GM21515 (cell line): ENCODE results near the gene TMEM248.
"Not testable (repeated sequence)": the region's sequence is repeated elsewhere in the genome, so short reads cannot be mapped to it uniquely, and the experiment has no call there.

Experiments
- ATAC-seq: cut with Tn5 transposase; IDR thresholded peaks from one replicate; pipeline ENCODE4 v1.9.1; 2021; ENCODE audit not compliant: unreplicated experiment

The TMEM248 gene

GRCh38 chr7:66948480-66949109, 27.6 kb downstream of the TMEM248 start:
- ATAC-seq: no peak

- no peak for ATAC-seq
Measured at GRCh38 chr7:66950311-66950710, 29.3 kb downstream of the TMEM248 start.

DNA sequence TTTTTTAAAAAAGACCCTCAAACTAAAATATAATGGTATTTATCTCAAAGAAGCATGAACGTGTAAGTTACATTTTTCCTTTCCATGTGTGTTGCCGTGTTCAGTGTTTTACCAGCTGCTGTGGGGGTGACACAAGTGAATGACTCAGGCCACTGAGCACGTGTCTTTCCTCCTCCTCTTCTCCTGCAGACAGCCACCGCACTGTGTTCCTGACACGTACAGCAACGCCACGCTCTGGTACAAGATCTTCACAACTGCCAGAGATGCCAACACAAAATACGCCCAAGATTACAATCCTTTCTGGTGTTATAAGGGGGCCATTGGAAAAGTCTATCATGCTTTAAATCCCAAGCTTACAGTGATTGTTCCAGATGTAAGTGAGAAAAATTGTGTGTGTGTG, 29.7 kb downstream of the TMEM248 start:
- no peak for ATAC-seq

DNA sequence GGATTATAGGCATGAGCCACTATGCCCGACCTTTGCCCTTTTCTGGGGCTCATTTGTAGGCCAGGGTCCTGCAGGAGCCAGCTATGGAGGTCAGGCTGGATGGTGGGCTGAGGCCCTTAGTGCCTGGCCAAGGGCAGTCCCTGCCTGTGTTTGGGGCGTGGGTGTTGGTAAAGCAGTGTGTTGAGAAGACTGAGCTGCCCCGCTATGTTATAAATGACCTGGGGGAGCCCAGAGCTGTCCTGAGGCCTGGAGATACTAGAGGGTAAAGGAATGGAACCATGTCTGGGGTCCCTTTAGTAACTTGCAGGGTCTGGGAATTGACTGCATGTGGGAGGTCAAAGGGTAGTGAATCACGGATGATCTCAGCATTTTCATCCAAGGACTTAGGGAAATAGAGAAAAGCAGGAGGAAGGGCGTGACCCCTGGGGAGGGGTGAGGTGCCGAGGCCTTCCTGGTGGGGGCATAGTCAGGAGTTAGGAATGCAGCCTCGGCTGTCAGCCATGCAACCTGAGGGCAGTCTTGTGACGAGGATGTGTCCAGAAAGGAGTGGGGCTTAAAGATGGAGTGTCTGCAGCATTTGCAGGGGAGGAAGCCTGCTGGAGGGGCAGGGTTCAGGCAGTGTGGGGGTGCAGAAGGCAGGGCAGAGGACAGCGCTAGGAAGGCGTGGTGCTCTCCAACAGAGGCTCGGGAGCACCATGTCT, 31.5 kb downstream of the TMEM248 start:
- ATAC-seq: no peak

DNA sequence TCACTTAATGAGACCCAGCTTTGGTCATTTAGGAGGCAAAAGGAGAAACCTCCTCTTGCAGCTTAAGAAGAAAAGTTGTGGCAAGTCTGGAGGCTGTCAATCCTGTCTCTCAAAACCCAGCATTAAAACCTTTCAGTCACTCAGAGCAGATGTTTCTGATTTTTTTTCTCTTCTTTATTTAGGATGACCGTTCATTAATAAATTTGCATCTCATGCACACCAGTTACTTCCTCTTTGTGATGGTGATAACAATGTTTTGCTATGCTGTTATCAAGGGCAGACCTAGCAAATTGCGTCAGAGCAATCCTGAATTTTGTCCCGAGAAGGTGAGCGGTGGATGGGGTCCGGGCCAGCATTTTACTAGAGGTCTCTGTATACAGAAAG, 32.0 kb downstream of the TMEM248 start:
- no peak for ATAC-seq

- ATAC-seq: no peak
Measured at GRCh38 chr7:66957595-66958290, 36.7 kb downstream of the TMEM248 start.

- ATAC-seq: no peak
Measured at GRCh38 chr7:66958538-66959350, 37.7 kb downstream of the TMEM248 start.

DNA sequence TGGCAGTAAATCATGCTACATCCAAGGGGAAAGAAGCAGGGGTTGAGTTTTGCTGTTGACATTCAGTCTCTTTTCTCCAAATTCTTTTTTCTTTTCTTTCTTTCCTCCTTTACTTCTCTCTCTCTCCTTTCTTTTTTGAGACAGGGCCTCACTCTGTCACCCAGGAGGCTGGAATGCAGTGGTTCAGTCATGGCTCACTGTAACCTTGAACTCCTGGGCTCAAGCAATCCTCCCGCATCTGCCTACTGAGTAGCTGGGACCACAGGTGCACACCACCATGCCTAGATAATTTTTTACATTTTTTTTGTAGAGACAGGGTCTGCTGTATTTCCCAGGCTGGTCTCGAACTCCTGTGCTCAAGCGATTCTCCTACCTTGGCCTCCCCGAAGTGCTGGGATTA, 39.2 kb downstream of the TMEM248 start:
- ATAC-seq: no peak

- ATAC-seq: no peak
Measured at GRCh38 chr7:66961096-66961495, 40.1 kb downstream of the TMEM248 start.

GRCh38 chr7:66964411-66964810, 43.4 kb downstream of the TMEM248 start:
- ATAC-seq: no peak

DNA sequence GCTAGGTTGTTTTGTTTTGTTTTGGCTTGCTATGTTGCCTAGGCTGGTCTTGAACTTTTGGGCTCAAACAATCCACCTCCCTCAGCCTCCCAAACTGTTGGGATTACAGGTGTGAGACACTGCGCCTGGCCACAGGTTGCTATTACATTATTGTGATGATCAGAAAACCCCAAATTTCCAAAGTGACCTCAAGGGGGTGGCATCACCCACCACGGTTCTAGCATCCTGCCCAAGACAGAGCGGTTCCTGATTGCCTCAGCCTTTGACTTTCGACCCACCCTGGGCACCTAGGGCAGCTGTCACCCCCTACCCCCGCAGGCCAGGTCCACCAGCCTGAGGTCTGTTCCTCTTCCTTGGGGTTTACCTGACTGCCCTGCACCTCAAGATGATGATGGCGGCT, 46.0 kb downstream of the TMEM248 start:
- ATAC-seq: no peak

DNA sequence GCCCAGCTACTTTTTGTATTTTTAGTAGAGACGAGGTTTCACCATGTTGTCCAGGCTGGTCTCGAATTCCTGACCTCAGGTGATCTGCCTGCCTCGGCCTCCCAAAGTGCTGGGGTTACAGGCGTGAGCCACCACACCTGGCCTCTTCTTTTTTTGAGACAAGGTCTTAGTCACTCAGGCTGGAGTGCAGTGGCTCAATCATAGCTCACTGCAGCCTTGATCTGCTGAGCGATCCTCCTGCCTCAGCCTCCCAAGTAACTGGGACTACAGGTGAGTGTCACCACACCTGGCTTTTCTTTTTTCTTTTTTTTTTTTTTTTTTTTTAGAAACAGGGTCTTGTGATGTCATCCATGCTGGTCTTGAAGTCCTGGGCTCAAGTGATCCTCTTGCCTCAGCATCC, 48.0 kb downstream of the TMEM248 start:
- not testable (repeated sequence) for ATAC-seq

DNA sequence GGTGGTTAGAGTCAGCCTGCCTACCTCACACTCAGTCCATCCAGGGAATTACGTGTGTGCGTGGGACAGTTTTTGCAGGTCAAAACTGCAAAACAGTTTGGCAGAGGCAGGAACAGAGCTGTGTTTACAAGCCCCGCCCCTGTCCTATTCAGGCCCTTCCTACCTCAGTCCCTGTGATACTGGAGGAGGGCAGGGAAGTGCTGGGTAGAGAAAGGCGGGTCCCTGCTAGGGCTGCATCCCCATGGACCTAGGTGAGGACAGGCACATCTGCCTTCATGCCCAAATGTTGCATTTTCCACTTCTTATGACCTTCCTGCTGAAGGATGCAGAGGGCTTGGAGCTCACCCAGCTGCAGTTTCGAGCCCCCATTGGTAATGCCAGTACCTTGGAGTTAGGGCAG, 49.3 kb downstream of the TMEM248 start:
- ATAC-seq: no peak

GRCh38 chr7:66974986-66975590, 54.1 kb downstream of the TMEM248 start:
- ATAC-seq: no peak

- ATAC-seq: not testable (repeated sequence)
Measured at GRCh38 chr7:66978312-66978711, 57.3 kb downstream of the TMEM248 start.

DNA sequence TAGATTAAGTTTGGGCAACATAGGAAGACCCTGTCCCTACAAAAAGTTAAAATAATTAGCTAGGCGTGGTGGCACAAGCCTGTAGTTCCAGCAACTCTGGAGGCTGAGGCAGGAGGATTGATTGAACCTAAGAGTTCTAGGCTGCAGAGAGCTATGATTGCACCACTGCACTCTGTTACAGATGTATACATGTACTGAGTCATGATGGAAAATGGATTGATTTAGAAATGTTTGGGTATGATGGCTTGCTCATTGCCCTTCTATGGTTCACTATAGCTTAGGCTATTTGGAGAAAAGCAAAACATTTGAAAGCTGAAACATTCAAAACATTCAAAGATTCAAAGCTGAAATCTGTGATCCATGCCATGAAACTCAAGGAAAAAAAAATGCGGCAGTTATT, 58.0 kb downstream of the TMEM248 start:
- not testable (repeated sequence) for ATAC-seq

GRCh38 chr7:66980336-66980735, 59.3 kb downstream of the TMEM248 start:
- not testable (repeated sequence) for ATAC-seq

DNA sequence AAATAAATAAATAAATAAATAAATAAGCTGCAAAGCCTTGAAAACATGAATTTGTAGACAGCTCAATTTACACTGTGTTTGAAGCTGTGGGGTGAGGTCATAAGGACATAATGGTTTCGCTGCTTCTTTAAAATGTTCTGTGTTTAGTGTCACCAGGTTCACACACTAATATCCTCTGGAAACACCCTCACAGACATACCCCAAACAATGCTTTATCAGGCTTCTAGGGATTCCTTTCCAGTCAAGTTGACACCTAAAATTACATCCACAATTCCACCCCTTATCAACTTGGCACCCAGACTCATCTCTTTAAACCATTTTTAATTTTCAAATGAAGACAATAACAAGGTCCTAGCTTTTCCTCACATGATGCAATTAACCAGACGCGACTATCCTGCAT, 68.5 kb downstream of the TMEM248 start:
- ATAC-seq: not testable (repeated sequence)

DNA sequence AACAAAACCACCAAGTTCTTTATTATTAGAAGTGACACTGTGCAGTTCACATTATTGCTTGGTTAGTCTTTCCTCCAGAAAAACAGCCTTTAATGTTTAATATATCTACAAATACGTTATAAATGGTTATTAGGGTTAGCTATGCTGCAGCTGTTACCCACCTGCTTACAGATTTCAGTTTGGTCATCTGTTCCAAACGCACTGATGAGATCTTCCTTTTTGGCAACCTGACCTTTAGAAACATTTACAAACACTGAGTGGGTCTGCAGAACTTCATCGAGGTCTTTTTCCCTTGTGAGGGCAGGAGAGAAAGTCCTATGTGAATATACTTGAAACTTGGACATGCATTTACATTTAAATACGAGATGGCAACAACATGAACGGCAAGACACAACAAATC, 73.0 kb downstream of the TMEM248 start:
- ATAC-seq: not testable (repeated sequence)

- ATAC-seq: peak; percentile 24
Measured at GRCh38 chr7:66994691-66995049, 73.6 kb downstream of the TMEM248 start.
